Neural progenitor cell (in vitro differentiated cells): ENCODE results near the gene CD200.

Experiments
- CTCF ChIP-seq: fragments of 200-600 bp; sonication (generic); IDR thresholded peaks from 2 replicates; pipeline ENCODE4 v1.5.1; 2017; ENCODE audit warnings: antibody characterized with exemption, mild to moderate bottlenecking
- EZH2 ChIP-seq: fragments of 200-600 bp; sonication (generic); IDR thresholded peaks from 2 replicates; pipeline ENCODE4 v1.6.1; 2017; ENCODE audit warnings: antibody characterized with exemption, mild to moderate bottlenecking, moderate library complexity

GRCh38 chr3:112327371-112327951 lies 5.5 kb upstream of the CD200 start:
- TF ChIP-seq CTCF: peak; percentile 62
- no peak for TF ChIP-seq EZH2
